Dedifferentiated amniotic fluid mesenchymal stem cell (primary cell): ENCODE data around the gene MFAP2.
"Not testable (repeated sequence)": the region's sequence is repeated elsewhere in the genome, so short reads cannot be mapped to it uniquely, and the experiment has no call there.

Source experiments
- DNase-seq: peaks from one replicate; pipeline ENCODE4 v3.0.0-alpha.2; 2016; ENCODE audit errors: extremely low spot score

MFAP2 gene

DNA sequence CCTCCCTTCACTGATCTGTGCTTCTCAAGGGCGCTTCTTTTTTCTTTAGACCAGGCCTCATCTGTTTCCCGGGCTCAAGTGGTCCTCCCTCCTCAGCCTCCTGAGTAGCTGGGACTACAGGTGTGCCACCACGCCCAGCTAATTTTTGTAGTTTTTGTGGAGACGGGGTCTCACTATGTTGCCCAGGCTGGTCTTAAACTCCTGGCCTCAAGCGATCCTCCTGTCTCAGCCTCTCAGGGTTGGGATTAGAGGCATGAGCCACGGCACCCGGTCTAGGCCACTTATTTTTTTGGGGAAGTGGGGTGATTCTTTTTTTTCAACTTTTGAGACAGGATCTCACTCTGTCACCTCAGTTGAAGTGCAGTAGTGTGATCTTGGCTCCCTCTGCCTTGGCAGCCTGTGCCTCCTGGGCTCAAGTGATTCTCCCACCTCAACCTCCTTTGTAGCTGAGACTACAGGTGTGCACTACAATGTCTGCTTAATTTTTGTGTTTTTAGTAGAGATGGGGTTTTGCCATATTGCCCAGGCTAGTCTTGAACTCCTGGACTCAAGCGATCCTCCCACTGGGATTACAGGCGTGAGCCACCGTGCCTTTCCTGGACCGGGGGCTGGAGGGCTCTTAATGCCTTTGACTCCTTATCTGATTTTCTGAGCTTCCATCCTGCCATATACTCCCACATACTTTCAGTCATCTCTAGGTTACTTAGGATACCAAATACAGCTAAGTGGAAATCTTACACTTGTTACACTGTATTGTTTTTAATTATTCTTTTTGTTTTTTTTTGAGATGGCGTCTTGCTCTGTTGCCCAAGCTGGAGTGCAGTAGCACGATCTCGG, 18.9 kb downstream of the MFAP2 start:
- DNase-seq: no peak

DNA sequence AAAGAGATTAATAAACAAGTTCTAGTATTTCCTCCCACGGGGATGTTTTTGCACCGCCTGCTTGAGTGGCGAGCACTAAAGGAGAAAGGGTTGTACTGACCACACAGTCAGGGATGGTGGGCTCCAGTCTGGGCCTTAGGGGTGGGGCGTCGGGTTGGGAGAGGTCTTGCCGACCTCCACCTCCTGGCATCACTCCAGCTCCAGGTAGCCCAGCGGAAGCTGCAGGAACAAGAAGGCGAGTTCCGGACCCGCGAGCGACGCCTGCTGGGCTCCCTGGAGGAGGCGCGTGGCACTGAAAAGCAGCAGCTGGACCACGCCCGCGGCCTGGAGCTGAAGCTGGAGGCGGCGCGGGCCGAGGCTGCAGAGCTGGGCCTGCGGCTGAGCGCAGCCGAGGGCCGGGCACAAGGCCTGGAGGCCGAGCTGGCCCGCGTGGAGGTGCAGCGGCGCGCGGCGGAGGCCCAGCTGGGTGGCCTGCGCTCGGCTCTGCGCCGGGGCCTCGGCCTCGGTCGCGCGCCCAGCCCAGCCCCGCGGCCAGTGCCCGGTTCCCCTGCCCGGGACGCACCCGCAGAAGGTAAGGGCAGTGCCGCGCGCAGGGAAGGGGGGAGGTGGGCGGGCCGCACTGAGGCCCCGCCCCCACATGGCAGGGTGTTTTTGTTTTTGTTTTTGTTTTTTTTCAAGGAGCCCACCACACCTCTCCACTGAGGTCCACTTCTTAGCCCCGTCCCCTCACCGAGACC, 19.7 kb downstream of the MFAP2 start:
- peak; percentile 74 for DNase-seq

DNA sequence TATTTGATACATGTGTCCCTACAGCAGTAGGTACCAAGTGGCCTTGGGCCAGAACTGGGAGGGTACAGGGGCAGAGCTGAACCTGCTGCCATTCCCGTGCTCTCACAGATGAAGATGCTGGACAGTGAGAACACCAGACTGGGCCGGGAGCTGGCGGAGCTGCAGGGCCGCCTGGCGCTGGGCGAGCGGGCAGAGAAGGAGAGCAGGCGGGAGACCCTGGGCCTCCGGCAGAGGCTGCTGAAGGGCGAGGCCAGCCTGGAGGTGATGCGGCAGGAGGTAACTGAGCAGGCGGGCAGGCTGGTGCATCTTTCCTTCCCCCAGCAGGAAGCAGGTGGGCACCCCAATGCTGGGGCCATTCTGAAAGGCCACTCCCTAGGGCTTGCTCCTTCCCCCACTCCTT, 21.9 kb downstream of the MFAP2 start:
- no peak for DNase-seq

DNA sequence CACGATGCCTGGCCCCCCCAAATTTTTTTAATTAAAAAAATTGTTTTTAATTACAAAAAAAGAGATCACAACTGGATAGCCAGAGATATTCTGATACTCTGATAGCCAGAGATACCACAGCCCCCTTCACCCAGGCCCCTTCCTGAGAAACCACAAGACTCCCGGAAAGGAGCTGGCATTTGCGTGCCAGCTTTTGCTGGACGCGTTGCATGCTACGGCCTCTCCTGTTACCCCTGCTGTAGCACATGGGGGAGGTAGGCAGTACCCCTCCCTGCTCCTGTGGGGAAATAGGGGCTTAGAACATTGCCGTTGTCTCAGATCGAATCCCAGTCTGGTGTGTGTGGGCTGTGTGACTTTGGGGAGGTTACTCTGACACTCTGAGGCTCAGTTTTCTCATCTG, 22.7 kb downstream of the MFAP2 start:
- DNase-seq: no peak

DNA sequence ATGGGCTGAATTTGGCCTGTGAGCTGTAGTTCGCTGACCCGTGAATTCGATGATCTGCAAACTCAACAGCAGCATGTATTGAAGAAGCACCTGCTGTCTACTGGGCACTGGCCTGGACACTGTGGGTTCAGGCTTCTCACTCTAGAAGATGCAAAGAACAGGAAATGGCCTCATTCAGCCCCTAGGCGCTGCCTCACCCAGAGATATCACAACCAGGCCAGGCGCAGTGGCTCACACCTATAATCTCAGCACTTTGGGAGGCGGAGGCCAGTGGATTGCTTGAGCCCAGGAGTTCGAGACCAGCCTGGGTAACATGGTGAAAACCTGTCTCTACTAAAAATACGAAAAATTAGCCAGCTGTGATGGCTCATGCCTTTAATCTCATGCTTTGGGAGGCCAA, 23.6 kb downstream of the MFAP2 start:
- no peak for DNase-seq

DNA sequence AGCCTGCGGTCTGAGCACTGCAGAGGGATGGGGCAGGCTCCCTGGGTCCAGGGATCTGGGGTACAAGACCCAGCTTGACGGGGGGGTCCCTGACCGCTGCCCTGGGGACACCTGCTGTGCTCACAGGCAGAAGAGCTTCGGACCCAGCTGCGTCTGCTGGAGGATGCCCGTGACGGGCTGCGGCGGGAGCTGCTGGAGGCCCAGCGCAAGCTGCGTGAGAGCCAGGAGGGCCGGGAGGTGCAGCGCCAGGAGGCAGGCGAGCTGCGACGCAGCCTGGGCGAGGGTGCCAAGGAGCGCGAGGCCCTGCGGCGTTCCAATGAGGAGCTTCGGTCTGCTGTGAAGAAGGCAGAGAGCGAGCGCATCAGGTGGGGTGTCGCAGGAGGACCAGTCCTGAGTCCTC, 25.2 kb downstream of the MFAP2 start:
- no peak for DNase-seq

DNA sequence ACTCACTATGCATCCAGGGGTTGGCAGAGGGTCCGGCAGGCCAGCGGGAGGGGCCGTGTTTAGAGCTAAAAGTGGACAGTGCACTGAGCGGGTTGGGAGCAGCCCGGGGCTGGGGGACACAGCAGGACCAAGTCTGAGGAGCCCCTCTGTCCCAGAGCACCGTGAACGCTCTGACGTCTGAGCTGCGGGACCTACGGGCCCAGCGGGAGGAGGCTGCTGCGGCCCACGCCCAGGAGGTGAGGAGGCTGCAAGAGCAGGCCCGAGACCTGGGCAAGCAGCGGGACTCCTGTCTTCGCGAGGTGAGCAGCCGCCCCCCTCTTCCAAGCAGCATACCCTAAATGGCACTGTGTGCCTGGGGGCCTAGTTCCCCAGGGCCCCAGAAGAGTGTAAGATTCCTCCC, 25.8 kb downstream of the MFAP2 start:
- no peak for DNase-seq

DNA sequence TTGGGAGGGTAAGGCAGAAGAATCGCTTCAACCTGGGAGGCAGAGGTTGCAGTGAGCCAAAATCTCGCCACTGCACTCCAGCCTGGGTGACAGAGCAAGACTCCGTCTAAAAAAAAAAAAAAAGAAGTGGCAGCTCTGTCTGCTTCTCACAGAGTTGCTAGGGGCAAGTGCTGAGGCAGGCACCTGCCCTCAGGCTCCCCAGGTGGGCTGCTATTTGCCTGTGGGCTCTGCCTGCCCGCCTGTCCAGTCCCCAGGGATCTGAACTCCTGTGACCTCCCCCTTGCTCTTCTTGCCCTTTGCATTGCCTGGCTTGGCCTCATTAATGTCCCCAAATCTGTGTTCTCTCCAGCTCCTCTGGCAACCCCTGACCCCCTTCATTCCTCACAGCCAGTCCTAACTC, 28.0 kb downstream of the MFAP2 start:
- DNase-seq: not testable (repeated sequence)

DNA sequence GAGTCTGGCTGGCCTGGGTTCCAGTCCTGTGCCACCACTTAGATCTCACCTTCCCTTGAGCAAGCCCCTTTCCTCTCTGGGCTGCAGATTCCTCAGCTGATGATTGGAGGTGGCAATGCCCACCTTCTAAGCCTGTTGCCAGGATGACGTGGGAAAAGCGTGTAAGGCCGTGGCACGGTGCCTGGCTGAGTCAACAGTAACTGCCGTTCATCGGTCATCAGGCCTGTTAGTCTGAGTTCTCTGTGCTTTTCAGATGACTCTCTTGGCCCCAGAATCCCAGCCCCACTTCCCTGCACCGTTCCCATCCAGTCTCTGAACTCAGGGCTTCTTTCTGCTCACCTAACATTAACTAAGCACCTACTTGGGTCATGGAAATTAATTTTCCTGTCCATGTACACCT, 31.4 kb downstream of the MFAP2 start:
- DNase-seq: not testable (repeated sequence)

DNA sequence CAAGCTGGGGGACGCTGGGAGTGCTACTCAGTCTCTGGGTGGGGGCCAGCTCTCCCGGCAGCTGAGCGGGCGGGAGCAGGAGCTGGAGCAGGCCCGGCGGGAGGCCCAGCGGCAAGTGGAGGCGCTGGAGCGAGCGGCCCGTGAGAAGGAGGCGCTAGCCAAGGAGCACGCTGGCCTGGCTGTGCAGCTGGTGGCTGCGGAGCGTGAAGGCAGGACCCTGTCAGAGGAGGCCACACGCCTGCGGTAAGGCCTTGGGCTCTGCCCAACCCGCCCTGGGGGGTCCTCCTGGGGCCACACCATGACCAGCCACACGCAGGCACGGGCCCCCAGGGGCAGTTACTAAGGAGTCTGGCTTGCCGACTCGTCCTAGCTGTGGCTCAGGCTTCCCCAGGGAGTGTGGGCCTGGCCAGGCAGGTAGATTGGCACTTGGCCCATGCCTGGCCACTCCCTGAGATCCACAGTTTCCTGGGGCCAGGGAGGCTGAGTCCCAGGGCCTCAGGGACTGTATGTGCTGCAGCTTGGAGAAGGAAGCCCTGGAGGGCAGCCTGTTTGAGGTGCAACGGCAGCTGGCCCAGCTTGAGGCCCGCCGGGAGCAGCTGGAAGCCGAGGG, 32.0 kb downstream of the MFAP2 start:
- DNase-seq: not testable (repeated sequence)

DNA sequence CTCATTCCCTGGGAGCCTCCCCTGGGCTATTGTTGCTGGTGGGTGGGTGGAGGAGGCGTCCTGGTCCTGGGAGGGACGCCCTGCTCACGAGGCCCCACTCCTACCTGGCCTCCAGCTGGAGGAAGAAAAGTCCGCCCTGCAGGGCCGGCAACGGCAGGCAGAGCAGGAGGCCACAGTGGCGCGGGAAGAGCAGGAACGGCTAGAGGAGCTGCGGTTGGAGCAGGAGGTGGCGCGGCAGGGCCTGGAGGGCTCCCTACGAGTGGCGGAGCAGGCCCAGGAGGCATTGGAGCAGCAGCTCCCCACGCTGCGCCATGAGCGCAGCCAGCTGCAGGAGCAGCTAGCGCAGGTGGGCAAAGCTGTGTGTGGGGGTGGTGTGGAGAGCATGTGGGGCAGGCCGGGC, 33.8 kb downstream of the MFAP2 start:
- no peak for DNase-seq

DNA sequence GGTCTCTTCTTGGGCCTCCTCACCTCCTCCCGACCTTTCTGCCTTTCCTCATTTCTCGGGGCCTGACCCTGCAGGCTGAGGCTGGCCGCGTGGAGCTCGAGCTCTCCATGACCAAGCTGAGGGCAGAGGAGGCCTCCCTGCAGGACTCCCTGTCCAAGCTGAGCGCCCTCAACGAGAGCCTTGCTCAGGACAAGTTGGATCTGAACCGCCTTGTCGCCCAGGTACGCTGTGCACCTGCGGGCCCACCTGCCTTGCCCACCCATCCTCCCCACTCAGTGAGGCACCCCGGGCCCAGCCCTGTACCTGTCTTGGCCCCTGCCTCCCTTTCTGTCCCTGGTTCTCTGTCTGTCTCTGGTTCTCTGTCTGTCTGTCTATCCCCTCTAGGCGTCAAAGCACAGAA, 34.2 kb downstream of the MFAP2 start:
- not testable (repeated sequence) for DNase-seq

DNA sequence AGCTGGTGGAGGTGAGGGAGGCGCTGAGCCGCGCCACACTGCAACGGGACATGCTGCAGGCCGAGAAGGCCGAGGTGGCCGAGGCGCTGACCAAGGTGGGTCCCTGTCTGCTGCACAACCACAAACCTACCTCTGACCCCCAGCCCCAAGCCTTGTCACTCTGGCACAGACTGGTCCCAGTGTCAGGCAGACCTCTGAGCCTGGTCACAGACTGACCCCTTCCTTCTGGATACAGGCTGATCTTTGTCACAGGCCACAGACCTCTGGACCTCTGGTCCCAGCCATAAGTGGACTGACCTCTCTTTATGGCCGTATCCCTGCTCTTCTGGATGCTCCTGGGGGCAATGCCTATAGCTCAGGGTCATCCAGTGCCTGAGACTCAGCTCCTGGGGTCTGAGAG, 34.9 kb downstream of the MFAP2 start:
- not testable (repeated sequence) for DNase-seq

DNA sequence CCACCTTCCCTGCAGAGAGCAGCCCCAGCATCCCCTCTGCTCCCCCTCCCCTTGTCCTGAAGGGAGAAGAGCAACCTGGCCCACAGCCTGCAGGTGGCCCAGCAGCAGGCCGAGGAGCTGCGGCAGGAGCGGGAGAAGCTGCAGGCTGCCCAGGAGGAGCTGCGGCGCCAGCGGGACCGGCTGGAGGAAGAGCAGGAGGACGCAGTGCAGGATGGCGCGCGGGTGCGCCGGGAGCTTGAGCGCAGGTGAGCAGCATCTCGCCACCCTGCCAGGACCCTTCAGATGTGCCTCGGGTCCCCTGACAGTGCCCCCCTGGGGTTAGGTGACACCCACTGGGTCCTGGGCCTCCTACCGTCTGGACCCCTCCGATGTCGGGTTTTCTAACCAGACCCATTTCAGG, 36.4 kb downstream of the MFAP2 start:
- no peak for DNase-seq

DNA sequence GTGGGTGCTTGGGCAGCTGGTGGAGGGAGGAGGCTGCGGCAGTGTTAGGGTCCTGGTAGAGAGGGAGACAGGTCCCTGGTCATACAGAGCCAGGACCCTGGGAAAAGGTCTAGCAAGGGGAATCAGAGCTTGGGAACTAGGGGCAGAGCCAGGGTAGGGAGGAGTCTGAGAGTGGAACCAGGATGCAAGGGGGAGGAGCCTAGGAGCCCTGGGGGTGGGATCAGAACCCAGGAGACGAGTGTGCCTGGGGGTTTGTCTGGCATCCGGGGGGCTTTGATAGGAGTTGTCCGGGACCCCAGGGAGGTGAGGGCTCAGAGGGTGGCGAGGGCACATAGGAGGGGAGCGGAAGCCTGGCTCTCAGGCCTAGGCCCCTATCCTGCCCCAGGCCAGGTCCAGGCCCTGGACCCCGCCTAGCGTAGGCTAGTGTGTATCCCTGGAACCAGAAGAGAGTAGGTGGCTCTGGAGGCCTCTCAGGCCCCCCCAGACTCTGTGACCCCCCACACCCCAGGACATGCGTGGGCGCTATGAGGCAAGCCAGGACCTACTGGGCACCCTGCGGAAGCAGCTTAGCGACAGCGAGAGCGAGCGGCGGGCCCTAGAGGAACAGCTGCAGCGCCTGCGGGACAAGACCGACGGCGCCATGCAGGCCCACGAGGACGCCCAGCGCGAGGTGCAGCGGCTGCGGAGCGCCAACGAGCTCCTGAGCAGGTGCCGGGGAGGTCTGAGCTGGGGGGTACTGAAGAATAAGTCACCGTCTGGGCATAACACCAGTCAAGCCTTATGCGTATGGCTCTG, 40.8 kb downstream of the MFAP2 start:
- DNase-seq: not testable (repeated sequence)

DNA sequence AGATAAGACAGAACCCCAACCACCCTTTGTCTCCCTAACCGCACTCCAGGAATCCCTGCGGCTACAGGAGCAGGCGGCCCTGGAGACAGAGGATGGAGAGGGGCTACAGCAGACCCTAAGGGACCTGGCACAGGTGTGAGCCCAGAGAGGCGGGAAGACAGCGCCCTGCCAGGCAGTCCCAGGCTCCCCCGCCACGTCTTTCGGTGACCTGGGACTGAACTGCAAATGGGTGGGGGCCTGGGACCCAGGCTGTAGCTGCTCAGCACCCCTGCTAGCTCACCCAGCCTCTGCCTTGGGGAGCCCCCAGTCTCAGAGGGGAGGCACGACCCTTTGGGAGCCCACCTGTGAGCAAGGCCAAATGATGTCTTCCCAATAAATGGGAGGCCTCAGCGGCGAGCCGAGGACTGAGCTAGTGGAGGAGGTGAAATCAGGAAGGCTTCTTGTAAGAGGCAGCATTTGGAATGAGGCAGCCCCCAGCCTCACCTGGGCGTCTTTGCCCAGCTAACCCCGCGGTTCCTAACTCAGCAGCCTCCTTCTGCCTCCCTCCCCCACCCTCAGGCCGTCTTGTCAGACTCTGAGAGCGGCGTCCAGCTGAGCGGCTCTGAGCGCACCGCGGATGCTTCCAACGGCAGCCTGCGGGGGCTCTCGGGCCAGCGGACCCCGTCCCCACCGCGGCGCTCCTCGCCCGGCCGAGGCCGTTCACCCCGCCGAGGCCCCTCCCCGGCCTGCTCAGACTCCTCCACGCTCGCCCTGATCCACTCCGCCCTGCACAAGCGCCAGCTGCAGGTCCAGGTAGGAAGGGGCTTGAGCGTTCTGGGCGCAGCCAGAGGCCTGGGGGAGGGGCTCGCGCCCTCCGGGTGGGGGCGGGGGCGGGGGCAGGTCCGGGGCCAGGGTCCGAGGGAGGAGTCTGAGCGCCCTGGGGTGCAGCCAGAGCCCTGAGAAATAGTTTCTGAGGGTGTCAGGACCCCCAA, 41.8 kb downstream of the MFAP2 start:
- DNase-seq: no peak

DNA sequence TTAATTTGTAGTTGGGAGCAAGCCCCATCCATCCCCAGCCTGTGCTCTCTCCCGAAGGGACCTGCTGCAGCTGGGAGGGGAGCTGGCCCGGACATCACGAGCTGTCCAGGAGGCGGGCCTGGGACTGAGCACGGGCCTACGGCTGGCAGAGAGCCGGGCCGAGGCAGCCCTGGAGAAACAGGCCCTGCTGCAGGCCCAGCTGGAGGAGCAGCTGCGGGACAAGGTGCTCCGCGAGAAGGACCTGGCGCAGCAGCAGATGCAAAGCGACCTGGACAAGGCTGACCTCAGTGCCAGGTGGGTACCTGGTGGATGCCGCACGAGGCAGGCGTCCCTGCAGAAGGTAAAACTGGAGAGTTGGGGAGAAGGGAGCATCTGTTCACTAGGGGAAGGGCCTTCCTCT, 43.8 kb downstream of the MFAP2 start:
- not testable (repeated sequence) for DNase-seq

DNA sequence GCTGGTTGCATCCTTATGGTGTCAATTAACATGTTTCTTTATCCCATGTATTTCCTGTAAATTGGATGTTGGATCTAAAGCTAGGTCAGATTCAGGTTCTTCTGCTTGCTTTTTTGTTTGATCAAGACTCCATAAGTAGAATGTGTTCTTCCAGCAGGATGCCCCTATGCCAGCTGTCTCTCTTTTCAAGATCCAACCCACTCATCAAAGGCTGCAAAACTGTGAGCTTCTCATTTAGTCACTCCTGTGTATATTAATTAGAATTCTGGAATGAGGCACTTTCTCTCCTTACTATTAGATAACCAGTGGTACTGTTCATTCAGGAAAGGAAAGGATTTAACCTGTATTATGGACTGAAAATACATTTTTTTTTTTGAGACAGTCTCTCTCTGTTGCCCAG, 46.5 kb downstream of the MFAP2 start:
- DNase-seq: not testable (repeated sequence)

DNA sequence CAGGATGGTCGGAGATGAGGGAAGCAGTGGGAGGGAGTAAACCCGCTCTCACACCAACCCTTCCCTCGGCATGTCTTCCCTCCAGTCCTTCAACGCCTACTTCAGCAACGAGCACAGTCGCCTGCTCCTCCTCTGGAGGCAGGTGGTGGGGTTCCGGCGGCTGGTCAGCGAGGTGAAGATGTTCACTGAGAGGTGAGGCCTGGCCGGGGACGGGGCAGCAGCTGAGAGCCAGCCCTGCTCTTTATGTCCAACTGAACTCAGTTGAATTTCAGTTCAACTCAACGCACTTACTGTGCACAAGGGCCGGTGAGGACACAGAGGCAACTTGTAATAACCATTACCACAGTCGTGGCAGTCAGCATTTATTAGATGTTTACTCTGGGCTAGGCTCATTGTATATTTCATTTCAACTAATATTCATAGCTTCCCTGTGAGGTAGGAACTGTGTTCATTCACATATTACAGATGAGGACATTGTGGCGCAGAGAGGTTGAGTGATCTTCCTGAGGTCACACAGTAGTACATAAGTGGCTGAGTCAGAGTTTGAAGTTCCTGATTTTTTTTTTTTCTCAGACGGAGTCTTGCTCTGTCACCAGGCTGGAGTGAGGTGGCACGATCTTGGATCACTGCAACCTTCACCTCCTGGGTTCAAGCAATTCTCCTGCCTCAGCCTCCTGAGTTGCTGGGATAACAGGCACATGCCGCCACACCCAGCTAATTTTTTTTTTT, 49.0 kb downstream of the MFAP2 start:
- DNase-seq: not testable (repeated sequence)
